ENCODE measurements around the gene VPS45.

- TF ChIP-seq USF2 (IDR thresholded peaks at IDR 0.05; ENCODE audit: low read depth, low read length) (no peak), SMC3 (IDR thresholded peaks at IDR 0.05; ENCODE audit: low read depth, low read length) (no peak), RFX5 (IDR thresholded peaks at IDR 0.05; ENCODE audit: low read depth, low read length) (no peak), MAFK (IDR thresholded peaks at IDR 0.05; ENCODE audit: low read depth, low read length) (no peak), MAZ (IDR thresholded peaks at IDR 0.05; ENCODE audit: borderline replicate concordance, low read depth, low read length) (no peak), POLR2A (IDR thresholded peaks at IDR 0.05; ENCODE audit: low read depth, low read length) (no peak), RAD21 (IDR thresholded peaks at IDR 0.05; ENCODE audit: low read length) (no peak), FOS (IDR thresholded peaks at IDR 0.05; ENCODE audit: low read depth, low read length) (no peak), BHLHE40 (IDR thresholded peaks at IDR 0.05; ENCODE audit: low read depth, low read length) (no peak), NFE2L2 (IDR thresholded peaks at IDR 0.05; ENCODE audit: low read depth, low read length) (no peak), RCOR1 (IDR thresholded peaks at IDR 0.05; ENCODE audit: insufficient replicate concordance, low read length) (no peak), CEBPB (IDR thresholded peaks at IDR 0.05; ENCODE audit: low read depth, low read length) (no peak)
- TF ChIP-seq, protein P1, sequence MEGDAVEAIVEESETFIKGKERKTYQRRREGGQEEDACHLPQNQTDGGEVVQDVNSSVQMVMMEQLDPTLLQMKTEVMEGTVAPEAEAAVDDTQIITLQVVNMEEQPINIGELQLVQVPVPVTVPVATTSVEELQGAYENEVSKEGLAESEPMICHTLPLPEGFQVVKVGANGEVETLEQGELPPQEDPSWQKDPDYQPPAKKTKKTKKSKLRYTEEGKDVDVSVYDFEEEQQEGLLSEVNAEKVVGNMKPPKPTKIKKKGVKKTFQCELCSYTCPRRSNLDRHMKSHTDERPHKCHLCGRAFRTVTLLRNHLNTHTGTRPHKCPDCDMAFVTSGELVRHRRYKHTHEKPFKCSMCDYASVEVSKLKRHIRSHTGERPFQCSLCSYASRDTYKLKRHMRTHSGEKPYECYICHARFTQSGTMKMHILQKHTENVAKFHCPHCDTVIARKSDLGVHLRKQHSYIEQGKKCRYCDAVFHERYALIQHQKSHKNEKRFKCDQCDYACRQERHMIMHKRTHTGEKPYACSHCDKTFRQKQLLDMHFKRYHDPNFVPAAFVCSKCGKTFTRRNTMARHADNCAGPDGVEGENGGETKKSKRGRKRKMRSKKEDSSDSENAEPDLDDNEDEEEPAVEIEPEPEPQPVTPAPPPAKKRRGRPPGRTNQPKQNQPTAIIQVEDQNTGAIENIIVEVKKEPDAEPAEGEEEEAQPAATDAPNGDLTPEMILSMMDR (conservative IDR thresholded peaks at IDR 0.05; ENCODE audit: low read depth, low read length), result no peak
- TF ChIP-seq, protein P2, sequence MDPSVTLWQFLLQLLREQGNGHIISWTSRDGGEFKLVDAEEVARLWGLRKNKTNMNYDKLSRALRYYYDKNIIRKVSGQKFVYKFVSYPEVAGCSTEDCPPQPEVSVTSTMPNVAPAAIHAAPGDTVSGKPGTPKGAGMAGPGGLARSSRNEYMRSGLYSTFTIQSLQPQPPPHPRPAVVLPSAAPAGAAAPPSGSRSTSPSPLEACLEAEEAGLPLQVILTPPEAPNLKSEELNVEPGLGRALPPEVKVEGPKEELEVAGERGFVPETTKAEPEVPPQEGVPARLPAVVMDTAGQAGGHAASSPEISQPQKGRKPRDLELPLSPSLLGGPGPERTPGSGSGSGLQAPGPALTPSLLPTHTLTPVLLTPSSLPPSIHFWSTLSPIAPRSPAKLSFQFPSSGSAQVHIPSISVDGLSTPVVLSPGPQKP (IDR thresholded peaks at IDR 0.05; ENCODE audit: borderline replicate concordance, low read depth, low read length), result no peak
These were observed 22.4 kb downstream of the VPS45 start for GRCh38 chr1:150089846-150090520.
